Right lobe of liver (tissue), 6 donors: ENCODE measurements around the gene RPEL1. TPM values are rescaled to one million over a fixed set of nuclear protein-coding genes. Genes with fewer than 3 reads are reported as not detected.

Source experiments
- ATAC-seq, 4 donors: fragments of 200-7000 bp; cut with Tn5 transposase; one replicate each; pipeline ENCODE4 v1.9.1; 2020; ENCODE audit warnings: mild to moderate bottlenecking in 4 of 4, moderate library complexity in 4 of 4
- DNase-seq, 3 donors: peaks; one replicate each; pipeline ENCODE4 v3.0.0-alpha.2; 2020
- H3K27ac ChIP-seq, 3 donors: fragments of 200-600 bp; one replicate each; pipeline ENCODE4 v1.8.0; 2022
- H3K27me3 ChIP-seq, 2 donors: fragments of 200-600 bp; one replicate each; pipeline ENCODE4 v1.8.0; 2022
- H3K36me3 ChIP-seq, 4 donors: fragments of 200-600 bp; sonication (generic) in 1 of 4; one replicate each; pipeline versions ENCODE4 v1.5.1 to v1.8.0; 2017 to 2022; ENCODE audit warnings: control low read depth in 1 of 4
- H3K4me1 ChIP-seq, 4 donors: fragments of 200-600 bp; sonication (generic) in 1 of 4; one replicate each; pipeline versions ENCODE4 v1.5.1 to v1.8.0; 2017 to 2022; ENCODE audit warnings: control low read depth in 1 of 4
- H3K4me3 ChIP-seq, 3 donors: fragments of 200-600 bp; one replicate each; pipeline ENCODE4 v1.8.0; 2022
- H3K9me3 ChIP-seq, 4 donors: fragments of 200-600 bp; sonication (generic) in 1 of 4; one replicate each; pipeline versions ENCODE4 v1.5.1 to v1.8.0; 2017 to 2022; ENCODE audit warnings: control low read depth in 1 of 4
- POLR2A ChIP-seq: fragments of 450-650 bp; IDR thresholded peaks from one replicate; pipeline ENCODE4 v1.6.1; 2017; ENCODE audit warnings: antibody characterized with exemption, mild to moderate bottlenecking
- WGBS: methylation state at CpG from one replicate; pipeline ENCODE4 v1.1.6; 2018; ENCODE audit warnings: low coverage, low lambda C conversion rate; ENCODE audit not compliant: insufficient coverage; ENCODE audit errors: missing lambda C conversion rate; 5-methylcytosine and 5-hydroxymethylcytosine counted together
- intact Hi-C, 2 donors: fragments of 100-400 bp; cut with DNase I; formaldehyde crosslinking; loops; one replicate each; pipeline versions ENCODE4 v1.11.2 to v1.14.1; 2022
- total RNA-seq, 6 experiments: library from RNA; depleted of rRNA in 2 of 6; stranded (reverse); fragments of >200 nt in 2 of 6; fragmentation: NEBNext Ultra II Directional in 3 of 6; extraction: Animal tissue kit (Norgen Biotek cat#: 25700) in 3 of 6; gene quantifications; one replicate each; pipeline versions ENCODE4 v1.1.0 to v1.2.4, GENCODE V29; 2016 to 2023
- TF ChIP-seq, protein P1 (sequence below), 4 donors: fragments of 200-600 bp in 3 of 4; fragments of 450-650 bp in 1 of 4; IDR thresholded peaks; one replicate each; pipeline versions ENCODE4 v1.5.1 to v1.8.0; 2016 to 2022; ENCODE audit warnings: antibody characterized with exemption in 4 of 4, mild to moderate bottlenecking in 2 of 4
- donor health status: DM: no; HTN: yes; CAD: no.
- donor health status: DM: no; HTN: no; CAD: no.
- donor health status: DM: no; HTN: no; CAD: no.
- donor health status: DM: no; HTN: yes; CAD: no.
- donor health status: DM: no; HTN: yes; CAD: no.

Gene RPEL1
- total RNA-seq, 6 experiments from 2014 or later, result not detected

- TF ChIP-seq POLR2A, result no peak
- TF ChIP-seq, protein P1, sequence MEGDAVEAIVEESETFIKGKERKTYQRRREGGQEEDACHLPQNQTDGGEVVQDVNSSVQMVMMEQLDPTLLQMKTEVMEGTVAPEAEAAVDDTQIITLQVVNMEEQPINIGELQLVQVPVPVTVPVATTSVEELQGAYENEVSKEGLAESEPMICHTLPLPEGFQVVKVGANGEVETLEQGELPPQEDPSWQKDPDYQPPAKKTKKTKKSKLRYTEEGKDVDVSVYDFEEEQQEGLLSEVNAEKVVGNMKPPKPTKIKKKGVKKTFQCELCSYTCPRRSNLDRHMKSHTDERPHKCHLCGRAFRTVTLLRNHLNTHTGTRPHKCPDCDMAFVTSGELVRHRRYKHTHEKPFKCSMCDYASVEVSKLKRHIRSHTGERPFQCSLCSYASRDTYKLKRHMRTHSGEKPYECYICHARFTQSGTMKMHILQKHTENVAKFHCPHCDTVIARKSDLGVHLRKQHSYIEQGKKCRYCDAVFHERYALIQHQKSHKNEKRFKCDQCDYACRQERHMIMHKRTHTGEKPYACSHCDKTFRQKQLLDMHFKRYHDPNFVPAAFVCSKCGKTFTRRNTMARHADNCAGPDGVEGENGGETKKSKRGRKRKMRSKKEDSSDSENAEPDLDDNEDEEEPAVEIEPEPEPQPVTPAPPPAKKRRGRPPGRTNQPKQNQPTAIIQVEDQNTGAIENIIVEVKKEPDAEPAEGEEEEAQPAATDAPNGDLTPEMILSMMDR (IDR thresholded peaks at IDR 0.05), result no peak
- H3K4me3 ChIP-seq, result no peak overlapping the region
- no peaks in the 10 kb centered on the region for H3K36me3 ChIP-seq
- H3K27ac ChIP-seq, result no peak overlapping the region
- H3K9me3 ChIP-seq, result no peaks in the 10 kb centered on the region
- H3K27me3 ChIP-seq, result no peaks in the 10 kb centered on the region
- DNase-seq, result no peak
- no peaks in the 10 kb centered on the region for H3K4me1 ChIP-seq
- intact Hi-C loops, result no loop called here
- ATAC-seq, result no peak
Measured at GRCh38 chr10:103225939-103226338, 19.7 kb upstream of the RPEL1 start.

DNA sequence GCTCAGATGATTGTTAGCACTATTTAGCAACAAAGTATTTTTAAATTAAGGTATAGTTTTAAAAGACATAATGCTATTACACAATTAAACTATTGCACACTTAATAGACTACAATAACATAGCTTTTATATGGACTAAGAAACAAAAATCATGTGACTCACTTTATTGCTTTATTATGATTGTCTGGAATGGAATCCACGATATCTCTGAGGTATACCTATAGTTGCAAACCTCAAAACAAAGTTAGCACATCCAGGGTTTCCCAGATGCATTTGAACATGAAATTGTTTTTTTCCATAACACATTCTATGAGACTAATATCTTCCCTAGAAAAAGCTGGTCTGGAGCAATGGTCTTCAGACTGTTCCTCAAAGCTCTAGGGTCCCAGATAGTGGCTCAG lies 18.3 kb upstream of the RPEL1 start:
- no peaks in the 10 kb centered on the region for H3K4me1 ChIP-seq
- no peak overlapping the region for H3K4me3 ChIP-seq
- 82% methylated on average over 1 of the region's 1 CpG for WGBS
- intact Hi-C loops, result no loop called here
- H3K9me3 ChIP-seq, result no peaks in the 10 kb centered on the region
- no peaks in the 10 kb centered on the region for H3K36me3 ChIP-seq
- DNase-seq, result no peak
- H3K27me3 ChIP-seq, result no peaks in the 10 kb centered on the region
- ATAC-seq, result no peak
- TF ChIP-seq POLR2A, result no peak
- TF ChIP-seq, protein P1 (IDR thresholded peaks at IDR 0.05), result no peak
- no peak overlapping the region for H3K27ac ChIP-seq

DNA sequence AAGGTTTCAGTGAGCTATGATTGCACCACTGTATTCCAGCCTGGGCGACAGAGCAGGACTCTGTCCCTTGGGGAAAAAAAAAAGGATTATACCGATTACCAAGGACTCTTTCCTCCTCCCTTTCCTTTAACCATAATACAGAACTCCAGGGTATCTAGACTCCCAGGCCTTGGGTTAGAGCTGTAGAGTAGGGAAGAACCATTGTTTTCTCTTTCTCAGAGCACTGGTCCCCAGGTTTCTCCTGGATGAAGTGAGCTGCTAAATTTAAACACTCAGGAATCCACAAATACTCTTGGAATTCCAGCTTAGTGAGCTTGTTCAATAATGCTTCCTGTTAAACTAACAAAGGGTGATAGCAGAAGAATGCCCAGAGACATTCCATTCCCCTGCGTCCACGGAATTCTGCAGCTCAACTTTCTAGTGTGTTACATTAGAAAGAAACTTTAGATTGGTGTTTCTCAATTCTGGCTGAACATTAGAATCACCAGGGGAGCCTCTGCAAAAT lies 14.6 kb upstream of the RPEL1 start:
- WGBS, result 48% methylated on average over 4 of the region's 4 CpGs
- no peaks in the 10 kb centered on the region for H3K36me3 ChIP-seq
- TF ChIP-seq, protein P1 (IDR thresholded peaks at IDR 0.05), result no peak
- no peak for TF ChIP-seq POLR2A
- H3K9me3 ChIP-seq, result no peaks in the 10 kb centered on the region
- intact Hi-C loops, result no loop called here
- ATAC-seq (peak; percentile 36 to 59 (median 49)), DNase-seq (no peak)
- no peak overlapping the region for H3K27ac ChIP-seq
- no peak overlapping the region for H3K4me3 ChIP-seq
- H3K27me3 ChIP-seq, result no peaks in the 10 kb centered on the region
- no peaks in the 10 kb centered on the region for H3K4me1 ChIP-seq

GRCh38 chr10:103232131-103232673 lies 13.5 kb upstream of the RPEL1 start:
- intact Hi-C loops, result no loop called here

More at GRCh38 chr10:103232131-103232673, 13.5 kb upstream of the RPEL1 start:
- no peak overlapping the region for H3K27ac ChIP-seq
- H3K36me3 ChIP-seq, result no peaks in the 10 kb centered on the region
- ATAC-seq (no peak), DNase-seq (no peak)
- no peaks in the 10 kb centered on the region for H3K9me3 ChIP-seq
- WGBS, result 71% methylated on average over 2 of the region's 3 CpGs
- no peak overlapping the region for H3K4me3 ChIP-seq
- TF ChIP-seq, protein P1 (IDR thresholded peaks at IDR 0.05), result no peak
- no peak for TF ChIP-seq POLR2A
- no peaks in the 10 kb centered on the region for H3K27me3 ChIP-seq
- H3K4me1 ChIP-seq, result no peaks in the 10 kb centered on the region
